ENCODE results near the gene AAK1.

The AAK1 gene

GRCh38 chr2:69638630-69639029 lies 4.9 kb downstream of the AAK1 start:
- DNase-seq (ENCODE audit: low read depth): no peak
- no peak for TF ChIP-seq CTCF (IDR thresholded peaks at IDR 0.05; ENCODE audit: control insufficient read depth, extremely low read depth, insufficient read depth)
- H3K4me3 ChIP-seq (ENCODE audit: low read depth, low read length): no peak overlapping the region

- no peak for TF ChIP-seq CTCF (IDR thresholded peaks at IDR 0.05; ENCODE audit: control insufficient read depth, extremely low read depth, insufficient read depth)
- no peak for DNase-seq (ENCODE audit: low read depth)
- H3K4me3 ChIP-seq (ENCODE audit: low read depth, low read length): no peak overlapping the region
Observed at GRCh38 chr2:69637923-69638322, 5.6 kb downstream of the AAK1 start.

GRCh38 chr2:69636395-69636794 lies 7.1 kb downstream of the AAK1 start:
- no peak for DNase-seq (ENCODE audit: low read depth)
- no peak overlapping the region for H3K4me3 ChIP-seq (ENCODE audit: low read depth, low read length)
- TF ChIP-seq CTCF (IDR thresholded peaks at IDR 0.05; ENCODE audit: control insufficient read depth, extremely low read depth, insufficient read depth): no peak

- H3K4me3 ChIP-seq (ENCODE audit: low read depth, low read length): no peak overlapping the region
- no peak for TF ChIP-seq CTCF (IDR thresholded peaks at IDR 0.05; ENCODE audit: control insufficient read depth, extremely low read depth, insufficient read depth)
- no peak for DNase-seq (ENCODE audit: low read depth)
Observed at GRCh38 chr2:69635432-69635831, 8.1 kb downstream of the AAK1 start.

GRCh38 chr2:69634196-69634821 lies 9.2 kb downstream of the AAK1 start:
- TF ChIP-seq CTCF (IDR thresholded peaks at IDR 0.05; ENCODE audit: control insufficient read depth, extremely low read depth, insufficient read depth): no peak
- no peak for DNase-seq (ENCODE audit: low read depth)
- H3K4me3 ChIP-seq (ENCODE audit: low read depth, low read length): no peak overlapping the region

- no peak overlapping the region for H3K4me3 ChIP-seq (ENCODE audit: low read depth, low read length)
- TF ChIP-seq CTCF (IDR thresholded peaks at IDR 0.05; ENCODE audit: control insufficient read depth, extremely low read depth, insufficient read depth): no peak
- DNase-seq (ENCODE audit: low read depth): no peak
Observed at GRCh38 chr2:69631402-69631801, 12.1 kb downstream of the AAK1 start.

- DNase-seq (ENCODE audit: low read depth): no peak
- H3K4me3 ChIP-seq (ENCODE audit: low read depth, low read length): no peak overlapping the region
- TF ChIP-seq CTCF (IDR thresholded peaks at IDR 0.05; ENCODE audit: control insufficient read depth, extremely low read depth, insufficient read depth): no peak
Observed at GRCh38 chr2:69629921-69630608, 13.5 kb downstream of the AAK1 start.
